ENCODE measurements around the gene CCDC88A.
"Not testable (repeated sequence)": the region's sequence is repeated elsewhere in the genome, so short reads cannot be mapped to it uniquely, and the experiment has no call there.

Gene CCDC88A

DNA sequence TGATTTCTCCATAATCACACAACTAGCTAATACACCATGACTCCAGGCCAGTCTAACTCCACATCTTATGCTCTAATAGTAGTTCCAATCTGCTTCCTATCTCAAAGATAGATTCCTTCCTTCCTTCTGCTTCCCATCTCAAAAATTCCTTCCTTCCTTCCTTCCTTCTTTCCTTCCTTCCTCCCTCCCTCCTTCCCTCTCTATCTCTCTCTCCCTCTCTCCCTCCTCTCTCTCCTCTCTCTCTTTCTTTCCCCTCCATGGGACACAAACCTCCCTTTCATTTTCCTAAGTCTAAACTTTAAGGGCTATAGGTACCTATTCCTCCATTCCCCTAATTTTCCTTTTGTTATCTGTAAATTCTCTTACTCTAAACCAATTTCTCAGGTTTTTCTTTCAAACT, 62.5 kb downstream of the CCDC88A start:
- H3K4me3 ChIP-seq (ENCODE audit: low read depth in 1 of 2, low read length in 2 of 2): no peak overlapping the region
- H3K27me3 ChIP-seq (ENCODE audit: control insufficient read depth in 1 of 2, insufficient read depth in 2 of 2, low read length in 2 of 2): no peaks in the 10 kb centered on the region
- peaks cover 0 to 3% of the 10 kb centered on the region in 2 donors for H3K36me3 ChIP-seq (ENCODE audit: control insufficient read depth in 1 of 2, insufficient read depth in 2 of 2, low read length in 2 of 2)
- no peaks in the 10 kb centered on the region for H3K9me3 ChIP-seq (ENCODE audit: control insufficient read depth in 1 of 2, low read length in 2 of 2)
- no peak overlapping the region for H3K9ac ChIP-seq (ENCODE audit: low read depth in 1 of 2, low read length in 2 of 2)
- H3K27ac ChIP-seq (ENCODE audit: low read depth, low read length): no peak overlapping the region
- no peaks in the 10 kb centered on the region for H3K4me1 ChIP-seq (ENCODE audit: control insufficient read depth in 1 of 2, insufficient read depth in 2 of 2, low read length in 2 of 2)

GRCh38 chr2:55356136-55356535, 63.5 kb downstream of the CCDC88A start:
- H3K36me3 ChIP-seq (ENCODE audit: control insufficient read depth in 1 of 2, insufficient read depth in 2 of 2, low read length in 2 of 2); H3K4me3 ChIP-seq (ENCODE audit: low read depth in 1 of 2, low read length in 2 of 2); H3K27me3 ChIP-seq (ENCODE audit: control insufficient read depth in 1 of 2, insufficient read depth in 2 of 2, low read length in 2 of 2); H3K4me1 ChIP-seq (ENCODE audit: control insufficient read depth in 1 of 2, insufficient read depth in 2 of 2, low read length in 2 of 2); H3K9me3 ChIP-seq (ENCODE audit: control insufficient read depth in 1 of 2, low read length in 2 of 2); H3K9ac ChIP-seq (ENCODE audit: low read depth in 1 of 2, low read length in 2 of 2); H3K27ac ChIP-seq (ENCODE audit: low read depth, low read length): not testable (repeated sequence)

GRCh38 chr2:55355451-55355850, 64.2 kb downstream of the CCDC88A start:
- peaks cover 0 to 3% of the 10 kb centered on the region in 2 donors for H3K36me3 ChIP-seq (ENCODE audit: control insufficient read depth in 1 of 2, insufficient read depth in 2 of 2, low read length in 2 of 2)
- no peaks in the 10 kb centered on the region for H3K27me3 ChIP-seq (ENCODE audit: control insufficient read depth in 1 of 2, insufficient read depth in 2 of 2, low read length in 2 of 2)
- no peak overlapping the region for H3K27ac ChIP-seq (ENCODE audit: low read depth, low read length)
- no peak overlapping the region for H3K4me3 ChIP-seq (ENCODE audit: low read depth in 1 of 2, low read length in 2 of 2)
- no peaks in the 10 kb centered on the region for H3K4me1 ChIP-seq (ENCODE audit: control insufficient read depth in 1 of 2, insufficient read depth in 2 of 2, low read length in 2 of 2)
- no peak overlapping the region for H3K9ac ChIP-seq (ENCODE audit: low read depth in 1 of 2, low read length in 2 of 2)
- no peaks in the 10 kb centered on the region for H3K9me3 ChIP-seq (ENCODE audit: control insufficient read depth in 1 of 2, low read length in 2 of 2)

DNA sequence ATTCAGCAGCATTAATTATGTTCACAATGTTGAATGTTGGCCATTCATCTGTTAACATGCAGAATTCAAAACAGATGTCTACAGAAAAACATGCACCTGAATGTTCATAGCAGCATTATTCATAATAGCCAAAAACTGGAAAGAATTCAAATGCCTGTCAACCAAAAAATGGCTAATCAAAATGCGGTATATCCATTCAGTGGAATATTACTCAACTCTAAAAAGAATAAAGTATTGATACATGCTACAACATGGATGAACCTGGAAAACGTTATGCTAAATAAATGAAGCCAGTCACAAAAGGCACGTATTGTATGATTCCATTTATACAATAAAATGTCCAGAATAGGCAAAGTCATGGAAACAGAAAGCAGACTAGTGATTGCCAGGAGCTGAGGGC, 68.0 kb downstream of the CCDC88A start:
- Histone ChIP-seq H3K9me3 (ENCODE audit: control insufficient read depth in 1 of 2, low read length in 2 of 2) (no peaks in the 10 kb centered on the region), H3K4me3 (ENCODE audit: low read depth in 1 of 2, low read length in 2 of 2) (no peak overlapping the region), H3K36me3 (ENCODE audit: control insufficient read depth in 1 of 2, insufficient read depth in 2 of 2, low read length in 2 of 2) (peaks cover 0 to 3% of the 10 kb centered on the region in 2 donors), H3K27ac (ENCODE audit: low read depth, low read length) (no peak overlapping the region), H3K4me1 (ENCODE audit: control insufficient read depth in 1 of 2, insufficient read depth in 2 of 2, low read length in 2 of 2) (no peaks in the 10 kb centered on the region), H3K9ac (ENCODE audit: low read depth in 1 of 2, low read length in 2 of 2) (no peak overlapping the region), H3K27me3 (ENCODE audit: control insufficient read depth in 1 of 2, insufficient read depth in 2 of 2, low read length in 2 of 2) (no peaks in the 10 kb centered on the region)

DNA sequence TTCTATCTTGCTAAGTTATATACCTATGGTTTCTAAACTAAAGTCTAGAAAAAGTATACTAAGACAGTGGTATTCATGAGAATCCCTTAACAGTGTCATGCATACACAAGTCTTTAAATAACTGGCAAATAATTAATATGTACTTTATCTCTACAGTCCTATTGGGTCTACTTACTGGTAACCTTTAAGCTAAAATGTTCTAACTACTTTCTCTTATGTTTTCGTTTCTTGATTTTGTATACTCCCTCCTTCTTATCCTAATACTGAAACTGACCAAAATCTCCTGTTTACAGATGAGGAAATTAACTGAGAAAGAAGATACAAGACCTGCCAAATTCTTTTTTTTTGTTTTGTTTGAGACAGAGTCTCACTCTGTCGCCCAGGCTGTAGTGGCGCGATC, 74.6 kb downstream of the CCDC88A start:
- H3K4me3 ChIP-seq (ENCODE audit: low read depth in 1 of 2, low read length in 2 of 2): no peak overlapping the region
- no peak overlapping the region for H3K9ac ChIP-seq (ENCODE audit: low read depth in 1 of 2, low read length in 2 of 2)
- no peaks in the 10 kb centered on the region for H3K27me3 ChIP-seq (ENCODE audit: control insufficient read depth in 1 of 2, insufficient read depth in 2 of 2, low read length in 2 of 2)
- H3K27ac ChIP-seq (ENCODE audit: low read depth, low read length): no peak overlapping the region
- no peaks in the 10 kb centered on the region for H3K9me3 ChIP-seq (ENCODE audit: control insufficient read depth in 1 of 2, low read length in 2 of 2)
- no peaks in the 10 kb centered on the region for H3K36me3 ChIP-seq (ENCODE audit: control insufficient read depth in 1 of 2, insufficient read depth in 2 of 2, low read length in 2 of 2)
- no peaks in the 10 kb centered on the region for H3K4me1 ChIP-seq (ENCODE audit: control insufficient read depth in 1 of 2, insufficient read depth in 2 of 2, low read length in 2 of 2)

- no peaks in the 10 kb centered on the region for H3K9me3 ChIP-seq (ENCODE audit: control insufficient read depth in 1 of 2, low read length in 2 of 2)
- no peaks in the 10 kb centered on the region for H3K4me1 ChIP-seq (ENCODE audit: control insufficient read depth in 1 of 2, insufficient read depth in 2 of 2, low read length in 2 of 2)
- H3K9ac ChIP-seq (ENCODE audit: low read depth in 1 of 2, low read length in 2 of 2): no peak overlapping the region
- H3K36me3 ChIP-seq (ENCODE audit: control insufficient read depth in 1 of 2, insufficient read depth in 2 of 2, low read length in 2 of 2): no peaks in the 10 kb centered on the region
- H3K4me3 ChIP-seq (ENCODE audit: low read depth in 1 of 2, low read length in 2 of 2): no peak overlapping the region
- no peak overlapping the region for H3K27ac ChIP-seq (ENCODE audit: low read depth, low read length)
- H3K27me3 ChIP-seq (ENCODE audit: control insufficient read depth in 1 of 2, insufficient read depth in 2 of 2, low read length in 2 of 2): no peaks in the 10 kb centered on the region
These were observed 81.4 kb downstream of the CCDC88A start for GRCh38 chr2:55338268-55338667.

GRCh38 chr2:55334728-55335127, 84.9 kb downstream of the CCDC88A start:
- Histone ChIP-seq H3K9ac (ENCODE audit: low read depth in 1 of 2, low read length in 2 of 2) (no peak overlapping the region), H3K27me3 (ENCODE audit: control insufficient read depth in 1 of 2, insufficient read depth in 2 of 2, low read length in 2 of 2) (no peaks in the 10 kb centered on the region), H3K9me3 (ENCODE audit: control insufficient read depth in 1 of 2, low read length in 2 of 2) (no peaks in the 10 kb centered on the region), H3K36me3 (ENCODE audit: control insufficient read depth in 1 of 2, insufficient read depth in 2 of 2, low read length in 2 of 2) (no peaks in the 10 kb centered on the region), H3K27ac (ENCODE audit: low read depth, low read length) (no peak overlapping the region), H3K4me1 (ENCODE audit: control insufficient read depth in 1 of 2, insufficient read depth in 2 of 2, low read length in 2 of 2) (no peaks in the 10 kb centered on the region), H3K4me3 (ENCODE audit: low read depth in 1 of 2, low read length in 2 of 2) (no peak overlapping the region)

DNA sequence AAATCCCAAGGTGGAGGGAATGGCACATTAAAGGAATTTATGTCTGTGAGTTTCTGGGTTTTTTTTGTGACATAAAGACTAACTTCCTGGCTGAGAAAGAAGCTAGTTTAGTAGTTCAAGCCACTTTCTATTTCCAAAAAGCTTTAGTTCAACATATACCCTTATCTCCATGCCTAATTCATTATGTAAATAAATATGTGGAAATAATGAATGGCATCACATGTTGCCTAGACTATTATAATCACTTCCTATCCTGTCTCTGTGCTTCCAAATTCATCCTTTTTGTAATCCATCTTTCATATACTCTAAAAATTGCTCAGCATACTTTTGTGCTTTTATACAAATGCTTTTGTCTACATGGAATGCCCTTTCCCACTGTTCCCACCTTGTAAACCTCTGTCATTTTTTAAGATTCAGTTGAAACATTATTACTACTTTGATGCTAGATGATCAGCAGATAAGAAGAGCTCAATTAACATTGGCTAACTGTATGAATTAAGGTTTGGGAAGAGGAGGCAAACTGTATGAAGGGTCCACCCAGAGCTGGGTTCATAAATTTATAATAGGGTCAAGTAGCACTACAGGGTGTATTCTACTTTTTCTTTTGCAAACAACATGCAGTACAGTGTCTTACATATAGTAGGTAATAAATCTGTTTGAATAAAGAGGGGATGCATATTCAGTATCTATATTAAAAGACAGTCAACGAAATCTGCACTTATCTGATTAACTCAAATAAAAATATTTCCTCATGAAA, 88.9 kb downstream of the CCDC88A start:
- Histone ChIP-seq H3K27ac (ENCODE audit: low read depth, low read length) (no peak overlapping the region), H3K4me1 (ENCODE audit: control insufficient read depth in 1 of 2, insufficient read depth in 2 of 2, low read length in 2 of 2) (peaks cover 5 to 9% of the 10 kb centered on the region in 2 donors), H3K4me3 (ENCODE audit: low read depth in 1 of 2, low read length in 2 of 2) (no peak overlapping the region), H3K9me3 (ENCODE audit: control insufficient read depth in 1 of 2, low read length in 2 of 2) (no peaks in the 10 kb centered on the region), H3K27me3 (ENCODE audit: control insufficient read depth in 1 of 2, insufficient read depth in 2 of 2, low read length in 2 of 2) (no peaks in the 10 kb centered on the region), H3K36me3 (ENCODE audit: control insufficient read depth in 1 of 2, insufficient read depth in 2 of 2, low read length in 2 of 2) (peaks cover 5% of the 10 kb centered on the region in 2 donors), H3K9ac (ENCODE audit: low read depth in 1 of 2, low read length in 2 of 2) (no peak overlapping the region)

- H3K4me1 ChIP-seq (ENCODE audit: control insufficient read depth in 1 of 2, insufficient read depth in 2 of 2, low read length in 2 of 2): peaks cover 5 to 9% of the 10 kb centered on the region in 2 donors
- H3K9me3 ChIP-seq (ENCODE audit: control insufficient read depth in 1 of 2, low read length in 2 of 2): no peaks in the 10 kb centered on the region
- H3K9ac ChIP-seq (ENCODE audit: low read depth in 1 of 2, low read length in 2 of 2): no peak overlapping the region
- H3K36me3 ChIP-seq (ENCODE audit: control insufficient read depth in 1 of 2, insufficient read depth in 2 of 2, low read length in 2 of 2): peaks cover 5% of the 10 kb centered on the region in 2 donors
- no peak overlapping the region for H3K4me3 ChIP-seq (ENCODE audit: low read depth in 1 of 2, low read length in 2 of 2)
- H3K27ac ChIP-seq (ENCODE audit: low read depth, low read length): no peak overlapping the region
- no peaks in the 10 kb centered on the region for H3K27me3 ChIP-seq (ENCODE audit: control insufficient read depth in 1 of 2, insufficient read depth in 2 of 2, low read length in 2 of 2)
These were observed 92.0 kb downstream of the CCDC88A start for GRCh38 chr2:55327470-55328230.

- no peak overlapping the region for H3K4me3 ChIP-seq (ENCODE audit: low read depth in 1 of 2, low read length in 2 of 2)
- peaks cover 0 to 6% of the 10 kb centered on the region in 2 donors for H3K36me3 ChIP-seq (ENCODE audit: control insufficient read depth in 1 of 2, insufficient read depth in 2 of 2, low read length in 2 of 2)
- no peaks in the 10 kb centered on the region for H3K9me3 ChIP-seq (ENCODE audit: control insufficient read depth in 1 of 2, low read length in 2 of 2)
- H3K27ac ChIP-seq (ENCODE audit: low read depth, low read length): no peak overlapping the region
- no peak overlapping the region for H3K9ac ChIP-seq (ENCODE audit: low read depth in 1 of 2, low read length in 2 of 2)
- H3K4me1 ChIP-seq (ENCODE audit: control insufficient read depth in 1 of 2, insufficient read depth in 2 of 2, low read length in 2 of 2): no peaks in the 10 kb centered on the region
- H3K27me3 ChIP-seq (ENCODE audit: control insufficient read depth in 1 of 2, insufficient read depth in 2 of 2, low read length in 2 of 2): no peaks in the 10 kb centered on the region
These were observed 104.7 kb downstream of the CCDC88A start for GRCh38 chr2:55314985-55315384.

Data from duodenal mucosa (tissue), 2 donors.